ENCODE results near the gene NUP214.
"Not testable (repeated sequence)": the region's sequence is repeated elsewhere in the genome, so short reads cannot be mapped to it uniquely, and the experiment has no call there.

Gene NUP214

GRCh38 chr9:131197160-131197911 lies 72.0 kb downstream of the NUP214 start:
- no peak for DNase-seq

GRCh38 chr9:131198041-131198715 lies 72.8 kb downstream of the NUP214 start:
- no peak for DNase-seq

- DNase-seq = no peak
Measured at GRCh38 chr9:131201856-131202255, 76.5 kb downstream of the NUP214 start.

- no peak for DNase-seq
Measured at GRCh38 chr9:131203431-131204218, 78.2 kb downstream of the NUP214 start.

- no peak for DNase-seq
Measured at GRCh38 chr9:131204285-131204684, 78.9 kb downstream of the NUP214 start.

- DNase-seq = no peak
Measured at GRCh38 chr9:131206495-131206894, 81.1 kb downstream of the NUP214 start.

GRCh38 chr9:131211920-131212319 lies 86.5 kb downstream of the NUP214 start:
- not testable (repeated sequence) for DNase-seq

- no peak for DNase-seq
Measured at GRCh38 chr9:131214286-131214856, 89.0 kb downstream of the NUP214 start.

- no peak for DNase-seq
Measured at GRCh38 chr9:131214876-131215275, 89.5 kb downstream of the NUP214 start.

GRCh38 chr9:131216806-131217205 lies 91.4 kb downstream of the NUP214 start:
- DNase-seq = no peak

GRCh38 chr9:131217331-131218031 lies 92.1 kb downstream of the NUP214 start:
- DNase-seq = peak; percentile 39

GRCh38 chr9:131218370-131218769 lies 93.0 kb downstream of the NUP214 start:
- no peak for DNase-seq

- no peak for DNase-seq
Measured at GRCh38 chr9:131220485-131220884, 95.1 kb downstream of the NUP214 start.

GRCh38 chr9:131222460-131222859 lies 97.1 kb downstream of the NUP214 start:
- DNase-seq = no peak

GRCh38 chr9:131226226-131226625 lies 100.8 kb downstream of the NUP214 start:
- no peak for DNase-seq

- DNase-seq = peak; percentile 58
Measured at GRCh38 chr9:131227112-131227958, 101.9 kb downstream of the NUP214 start.

- DNase-seq = no peak
Measured at GRCh38 chr9:131227959-131228460, 102.6 kb downstream of the NUP214 start.

- no peak for DNase-seq
Measured at GRCh38 chr9:131228988-131229387, 103.6 kb downstream of the NUP214 start.

- no peak for DNase-seq
Measured at GRCh38 chr9:131233556-131233955, 108.2 kb downstream of the NUP214 start.

- no peak for DNase-seq
Measured at GRCh38 chr9:131233995-131234394, 108.6 kb downstream of the NUP214 start.

- DNase-seq = no peak
Measured at GRCh38 chr9:131234799-131235479, 109.6 kb downstream of the NUP214 start.
